Naive thymus-derived CD8-positive, alpha-beta T cell (primary cell): ENCODE data around the gene CACNA2D4. TPM values are rescaled to one million over a fixed set of nuclear protein-coding genes. Genes with fewer than 3 reads are reported as not detected.

Experiments used
- ATAC-seq, 2 donors: fragments of 150-1000 bp; cut with Tn5 transposase in 1 of 2; sonication (Bioruptor Pico), chemical (Tn5 transposase) in 1 of 2; 1 replicate in 1 of 2; 2 replicates in 1 of 2; pipeline ENCODE4 v1.10.0; 2021; ENCODE audit warnings: mild to moderate bottlenecking in 2 of 2, moderate library complexity in 2 of 2
- POLR2A ChIA-PET: fragments of 350-600 bp; sonication (Branson Sonifier 250); formaldehyde crosslinking; loops from one replicate; lab custom pipeline; 2021; ENCODE audit warnings: antibody characterized with exemption; lab: Charles Lee
- DNase-seq, 10 donors: peaks; one replicate each; pipeline versions ENCODE4 v3.0.0 to v3.0.0-alpha.2; 2020 to 2022
- H3K27ac Mint-ChIP-seq, 10 donors: one replicate each; pipeline ENCODE4 v1.8.0; 2020 to 2022; ENCODE audit warnings: mild to moderate bottlenecking in 10 of 10, mixed read lengths in 10 of 10, moderate library complexity in 4 of 10, inconsistent platforms in 1 of 10
- H3K27me3 Mint-ChIP-seq, 5 donors: one replicate each; pipeline ENCODE4 v1.8.0; 2021 to 2022; ENCODE audit warnings: mixed read lengths in 5 of 5
- H3K36me3 Mint-ChIP-seq, 3 donors: one replicate each; pipeline ENCODE4 v1.8.0; 2020 to 2022; ENCODE audit warnings: mixed read lengths in 3 of 3, mild to moderate bottlenecking in 2 of 3, inconsistent platforms in 1 of 3
- H3K4me1 Mint-ChIP-seq, 4 donors: one replicate each; pipeline ENCODE4 v1.8.0; 2021 to 2022; ENCODE audit warnings: mixed read lengths in 4 of 4
- H3K4me3 Mint-ChIP-seq, 10 donors: one replicate each; pipeline ENCODE4 v1.8.0; 2020 to 2022; ENCODE audit warnings: mild to moderate bottlenecking in 10 of 10, mixed read lengths in 10 of 10, moderate library complexity in 6 of 10, inconsistent platforms in 1 of 10
- H3K9me3 Mint-ChIP-seq, 9 donors: one replicate each; pipeline ENCODE4 v1.8.0; 2020 to 2022; ENCODE audit warnings: mixed read lengths in 9 of 9, mild to moderate bottlenecking in 3 of 9, inconsistent platforms in 1 of 9, moderate library complexity in 1 of 9
- polyA plus RNA-seq, 3 donors: library from polyadenylated mRNA; unstranded; fragments of 300-500 nt; fragmentation: Illumina TruSeq; gene quantifications; one replicate each; pipeline ENCODE4 v1.2.3, GENCODE V29; 2021
- total RNA-seq, 8 experiments: library from RNA in 2 of 8; stranded (reverse) in 2 of 8; gene quantifications; one replicate each; pipeline ENCODE4 v1.2.3 and lab custom pipeline; 2021 to 2026

The CACNA2D4 gene
- total and polyA plus RNA-seq, 5 experiments from 2014 or later, result 2.1 to 11.5 (median 5.0) TPM

DNA sequence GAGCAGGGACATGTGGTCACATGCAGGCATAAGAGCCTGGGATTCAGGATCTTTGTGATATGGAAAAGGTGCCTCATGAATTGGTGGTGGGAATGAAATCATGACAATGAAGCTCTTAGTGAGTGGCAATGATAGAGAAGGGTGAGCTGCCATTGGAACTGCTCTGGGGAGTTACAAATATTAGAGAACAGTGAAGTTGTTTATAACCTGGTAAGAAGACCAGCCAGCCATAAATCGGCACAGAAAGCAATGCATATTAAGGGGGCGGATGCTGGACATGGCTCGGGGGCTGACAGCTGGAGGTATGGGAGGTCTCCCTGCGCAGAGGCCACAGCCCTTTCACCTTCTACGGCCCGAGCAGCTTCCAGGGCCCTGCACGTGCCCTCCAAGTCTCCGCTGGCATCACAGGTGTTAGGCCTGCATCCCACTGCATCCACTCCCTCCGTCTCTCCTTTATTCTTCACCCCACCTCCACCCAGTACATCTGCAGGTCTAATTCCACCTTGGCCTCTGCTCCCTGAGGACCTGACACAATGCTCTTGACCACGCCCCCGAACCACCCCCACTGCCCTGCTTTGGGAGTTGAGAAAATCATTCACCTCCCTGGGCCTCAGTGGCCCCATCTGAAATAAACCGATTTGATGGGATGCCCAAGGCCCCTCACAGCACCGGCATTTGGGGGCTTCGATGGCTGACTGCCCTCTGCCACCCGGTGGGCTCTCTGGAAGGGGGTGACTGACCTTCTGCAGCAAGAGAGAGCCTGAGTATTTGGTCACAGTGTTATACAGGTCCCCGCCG lies 4.1 kb downstream of the CACNA2D4 start:
- Mint-ChIP-seq H3K27me3 (peaks cover 3 to 9% (median 6%) of the 10 kb centered on the region in 5 donors), H3K4me3 (peak overlapping the region in 2 of 10 donors; percentile 32 to 57), H3K27ac (peak overlapping the region in 5 of 10 donors; percentile 7 to 74 (median 55)), H3K9me3 (peaks cover 0 to 2% (median 0%) of the 10 kb centered on the region in 9 donors), H3K36me3 (peaks cover 0 to 6% (median 2%) of the 10 kb centered on the region in 3 donors), H3K4me1 (peaks cover 12 to 32% (median 24%) of the 10 kb centered on the region in 4 donors)
- ATAC-seq (no peak), DNase-seq (peak in 1 of 10 donors; percentile 43)
- POLR2A ChIA-PET, result interaction anchor here (2.0 to 2.2 kb wide), 2 partner anchors 26 to 118 kb away, joined by 9 to 19 read pairs; no protein-coding TSS in a partner anchor

DNA sequence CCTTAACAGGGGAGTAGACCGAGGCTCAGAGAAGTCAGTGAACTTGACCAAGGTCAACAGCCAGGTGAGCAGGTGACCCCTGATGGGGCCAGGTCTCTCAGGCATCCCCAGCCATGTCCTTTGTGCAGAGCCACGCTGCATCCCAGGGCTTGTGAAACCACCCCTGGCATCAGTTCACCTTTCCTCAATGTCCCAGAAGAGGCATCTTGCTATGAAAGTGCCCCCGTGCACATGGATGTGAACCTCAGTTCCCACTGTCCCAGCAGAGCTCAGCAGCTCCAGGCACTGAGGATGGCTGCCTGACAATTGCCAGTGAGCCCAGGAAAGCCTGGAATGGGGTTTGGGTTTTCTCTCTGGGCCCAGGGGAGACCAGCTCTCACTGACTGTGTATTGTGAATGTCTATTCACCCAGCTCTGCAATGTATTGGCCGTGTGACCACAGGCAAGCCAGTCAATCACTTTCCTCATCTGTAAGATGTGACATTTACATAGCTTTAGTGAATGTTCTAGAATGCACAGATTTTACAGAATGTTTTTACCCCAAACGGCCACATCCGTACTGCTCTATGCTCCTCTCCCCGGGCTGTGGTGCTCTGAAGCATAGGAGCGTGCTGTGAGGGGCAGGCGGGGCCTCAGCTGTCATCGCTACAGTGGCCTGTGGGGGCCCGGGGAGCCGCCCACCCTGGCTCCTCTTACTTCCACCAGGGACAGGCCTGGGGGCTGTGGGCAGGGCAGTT lies 4.9 kb downstream of the CACNA2D4 start:
- H3K27ac Mint-ChIP-seq, result peak overlapping the region in 1 of 10 donors; percentile 51
- POLR2A ChIA-PET, result no interaction called here

DNA sequence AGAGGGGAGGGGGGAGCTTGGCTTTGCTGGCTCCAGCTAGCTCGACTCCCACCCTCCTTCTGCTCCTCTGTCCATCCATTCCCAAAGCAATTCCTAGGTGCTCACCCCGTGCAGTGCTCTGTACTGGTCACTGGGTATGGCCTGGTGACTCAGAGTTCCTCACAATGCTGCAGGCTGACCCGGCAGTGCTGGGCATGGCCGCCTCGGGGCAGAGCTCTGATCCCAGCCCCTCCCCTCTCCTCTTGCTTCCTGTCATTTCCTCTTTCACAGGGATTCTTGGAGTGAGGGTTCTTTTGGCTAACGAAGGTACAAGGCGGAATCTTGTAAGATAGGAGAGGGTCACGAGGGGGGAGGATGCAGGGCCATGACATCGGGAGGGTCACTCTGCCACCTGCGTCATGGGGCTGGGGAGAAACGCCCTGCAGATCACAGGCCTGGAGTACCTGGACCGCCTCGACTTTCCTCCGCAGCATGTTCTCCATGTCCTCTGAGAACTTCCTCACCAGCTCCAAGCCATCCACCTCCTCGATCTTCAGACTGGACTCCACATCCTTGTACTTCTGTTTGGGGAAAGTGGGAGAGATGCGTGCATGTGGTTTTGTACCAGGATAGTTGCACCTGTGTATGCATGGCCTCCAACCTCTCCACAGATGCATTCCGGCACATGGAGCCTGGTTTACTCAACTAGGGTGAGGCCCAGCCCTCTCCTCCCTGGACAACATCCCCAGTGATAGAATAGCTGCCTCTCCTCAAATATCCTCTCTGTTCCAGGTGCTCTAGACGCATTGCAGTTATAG lies 5.7 kb downstream of the CACNA2D4 start:
- no peak overlapping the region for H3K4me3 Mint-ChIP-seq
- POLR2A ChIA-PET, result no interaction called here
- ATAC-seq (no peak), DNase-seq (peak in 1 of 10 donors; percentile 31)
- peaks cover 16 to 30% (median 27%) of the 10 kb centered on the region in 4 donors for H3K4me1 Mint-ChIP-seq
- H3K36me3 Mint-ChIP-seq, result peaks cover 0 to 6% (median 2%) of the 10 kb centered on the region in 3 donors
- peaks cover 4 to 14% (median 8%) of the 10 kb centered on the region in 5 donors for H3K27me3 Mint-ChIP-seq
- peaks cover 0 to 3% (median 0%) of the 10 kb centered on the region in 9 donors for H3K9me3 Mint-ChIP-seq
- peak overlapping the region in 1 of 10 donors; percentile 82 for H3K27ac Mint-ChIP-seq

More for the DNA sequence above, 4.9 kb downstream of the CACNA2D4 start:
- ATAC-seq, result no peak
- no peak overlapping the region for H3K4me3 Mint-ChIP-seq
- H3K36me3 Mint-ChIP-seq, result peaks cover 0 to 6% (median 2%) of the 10 kb centered on the region in 3 donors
- H3K4me1 Mint-ChIP-seq, result peaks cover 15 to 29% (median 25%) of the 10 kb centered on the region in 4 donors
- DNase-seq, result peak in 1 of 10 donors; percentile 28
- H3K27me3 Mint-ChIP-seq, result peaks cover 3 to 9% (median 8%) of the 10 kb centered on the region in 5 donors
- peaks cover 0 to 2% (median 0%) of the 10 kb centered on the region in 9 donors for H3K9me3 Mint-ChIP-seq

DNA sequence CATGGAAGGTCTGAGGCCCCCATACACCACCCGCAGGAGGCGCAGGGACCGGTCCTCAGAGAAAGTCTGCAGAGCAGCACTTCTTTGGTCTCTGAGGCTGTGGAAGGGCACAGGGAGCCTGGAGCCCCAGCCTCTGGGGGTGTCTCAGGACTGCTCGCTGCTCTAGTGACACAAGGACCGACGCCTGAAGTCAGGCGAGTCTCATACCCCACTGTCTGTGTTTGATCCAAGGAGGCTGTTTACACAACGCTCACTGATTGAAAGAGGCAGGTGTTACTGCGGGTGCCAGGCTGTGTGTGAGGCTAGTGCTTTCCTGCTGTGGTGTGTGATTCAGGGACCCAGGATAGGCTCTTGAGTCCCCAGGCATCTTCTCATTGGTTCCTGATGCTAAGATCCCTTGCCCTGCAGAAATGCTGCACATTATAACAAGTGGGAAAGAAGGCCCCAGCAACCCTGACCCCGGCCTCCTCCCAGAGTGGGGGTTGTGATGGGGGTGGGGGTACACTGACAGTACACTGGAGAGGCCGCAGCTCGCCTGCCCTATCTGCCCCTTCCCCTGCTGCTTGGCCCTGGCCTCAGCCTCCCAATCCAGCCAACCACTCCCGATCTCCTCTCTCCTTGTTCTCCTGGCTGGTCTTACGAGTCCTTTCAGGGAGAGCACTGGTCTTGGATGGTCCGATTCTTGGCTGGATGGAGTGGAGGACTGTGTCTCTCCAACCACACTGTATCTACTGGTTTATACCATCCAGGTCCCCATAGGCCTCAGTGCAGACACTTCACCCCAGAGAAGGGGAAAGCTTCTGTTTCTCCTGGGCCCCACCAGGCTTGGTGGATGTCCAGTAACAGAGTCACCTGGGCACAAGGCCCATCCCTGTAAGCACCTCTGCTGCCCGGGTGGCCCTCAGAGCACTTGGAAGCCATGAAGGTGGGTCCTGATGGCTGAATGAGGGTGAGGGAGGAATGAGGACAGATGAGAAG lies 6.6 kb downstream of the CACNA2D4 start:
- ATAC-seq (no peak), DNase-seq (peak in 1 of 10 donors; percentile 53)
- H3K4me1 Mint-ChIP-seq, result peaks cover 19 to 30% (median 26%) of the 10 kb centered on the region in 4 donors

GRCh38 chr12:1910468-1910867 lies 8.0 kb downstream of the CACNA2D4 start:
- peaks cover 6 to 24% (median 17%) of the 10 kb centered on the region in 9 donors for H3K9me3 Mint-ChIP-seq
- no peak for ATAC-seq

More for the DNA sequence above, 6.6 kb downstream of the CACNA2D4 start:
- POLR2A ChIA-PET, result no interaction called here
- H3K9me3 Mint-ChIP-seq, result peaks cover 0 to 10% (median 5%) of the 10 kb centered on the region in 9 donors
- peak overlapping the region in 2 of 10 donors; percentile 82 to 88 for H3K27ac Mint-ChIP-seq
- H3K27me3 Mint-ChIP-seq, result peaks cover 5 to 18% (median 8%) of the 10 kb centered on the region in 5 donors
- no peak overlapping the region for H3K4me3 Mint-ChIP-seq
- H3K36me3 Mint-ChIP-seq, result peaks cover 0 to 9% (median 2%) of the 10 kb centered on the region in 3 donors

GRCh38 chr12:1908758-1909157 lies 9.7 kb downstream of the CACNA2D4 start:
- POLR2A ChIA-PET, result no interaction called here
- H3K4me1 Mint-ChIP-seq, result peaks cover 2 to 9% (median 7%) of the 10 kb centered on the region in 4 donors
- H3K9me3 Mint-ChIP-seq, result peaks cover 11 to 39% (median 30%) of the 10 kb centered on the region in 9 donors
- H3K27ac Mint-ChIP-seq, result no peak overlapping the region
- peak in 1 of 10 donors; percentile 43 for DNase-seq
- peak overlapping the region in 5 of 10 donors; percentile 49 to 72 (median 54) for H3K4me3 Mint-ChIP-seq
- no peak for ATAC-seq
- peaks cover 3 to 9% (median 5%) of the 10 kb centered on the region in 5 donors for H3K27me3 Mint-ChIP-seq
- H3K36me3 Mint-ChIP-seq, result peaks cover 0 to 25% (median 5%) of the 10 kb centered on the region in 3 donors

More at GRCh38 chr12:1910468-1910867, 8.0 kb downstream of the CACNA2D4 start:
- H3K27me3 Mint-ChIP-seq, result peaks cover 5 to 9% (median 5%) of the 10 kb centered on the region in 5 donors
- peaks cover 0 to 21% (median 2%) of the 10 kb centered on the region in 3 donors for H3K36me3 Mint-ChIP-seq
- H3K27ac Mint-ChIP-seq, result no peak overlapping the region
- POLR2A ChIA-PET, result no interaction called here
- H3K4me3 Mint-ChIP-seq, result no peak overlapping the region
- DNase-seq, result no peak
- H3K4me1 Mint-ChIP-seq, result peaks cover 9 to 18% (median 14%) of the 10 kb centered on the region in 4 donors

GRCh38 chr12:1907652-1908611 lies 10.5 kb downstream of the CACNA2D4 start:
- H3K27me3 Mint-ChIP-seq, result peaks cover 3 to 9% (median 5%) of the 10 kb centered on the region in 5 donors
- peak; percentile 69 to 76 for ATAC-seq
- peak in 7 of 10 donors; percentile 15 to 69 (median 35) for DNase-seq
- H3K4me1 Mint-ChIP-seq, result peaks cover 2 to 9% (median 6%) of the 10 kb centered on the region in 4 donors
- peaks cover 16 to 47% (median 38%) of the 10 kb centered on the region in 9 donors for H3K9me3 Mint-ChIP-seq
- POLR2A ChIA-PET, result no interaction called here
- H3K27ac Mint-ChIP-seq, result peak overlapping the region in 2 of 10 donors; percentile 52 to 55
- H3K36me3 Mint-ChIP-seq, result peaks cover 0 to 32% (median 12%) of the 10 kb centered on the region in 3 donors
- H3K4me3 Mint-ChIP-seq, result peak overlapping the region; percentile 63 to 92 (median 80)

GRCh38 chr12:1906579-1906978 lies 11.9 kb downstream of the CACNA2D4 start:
- POLR2A ChIA-PET, result no interaction called here
- Mint-ChIP-seq H3K9me3 (peaks cover 26 to 61% (median 51%) of the 10 kb centered on the region in 9 donors), H3K4me3 (peak overlapping the region in 4 of 10 donors; percentile 40 to 49 (median 46)), H3K27ac (no peak overlapping the region), H3K36me3 (peaks cover 0 to 46% (median 21%) of the 10 kb centered on the region in 3 donors), H3K27me3 (peaks cover 5 to 9% (median 8%) of the 10 kb centered on the region in 5 donors), H3K4me1 (peaks cover 2 to 9% (median 6%) of the 10 kb centered on the region in 4 donors)
- no peak for DNase-seq
- ATAC-seq, result no peak

DNA sequence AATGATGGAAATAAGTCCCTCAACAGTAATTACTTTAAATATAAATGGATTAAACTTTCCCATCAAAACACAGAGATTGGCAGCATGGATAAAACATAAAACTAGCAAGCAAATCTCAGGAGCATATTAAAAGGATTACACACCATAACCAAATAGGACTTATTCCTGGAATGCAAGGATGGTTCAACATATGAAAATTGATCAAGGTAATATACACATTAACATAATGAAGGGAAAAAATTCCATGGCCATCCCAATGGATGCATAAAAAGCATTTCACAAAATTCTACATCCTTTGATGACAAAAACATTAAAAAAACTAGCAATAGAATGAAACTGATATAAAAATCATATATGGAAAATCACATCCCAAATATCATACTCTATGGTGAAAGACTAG lies 13.6 kb downstream of the CACNA2D4 start:
- Mint-ChIP-seq H3K36me3 (peaks cover 0 to 42% (median 21%) of the 10 kb centered on the region in 3 donors), H3K27ac (no peak overlapping the region), H3K27me3 (peaks cover 1 to 9% (median 5%) of the 10 kb centered on the region in 5 donors), H3K9me3 (peaks cover 26 to 73% (median 55%) of the 10 kb centered on the region in 9 donors), H3K4me3 (no peak overlapping the region), H3K4me1 (peaks cover 2 to 9% (median 6%) of the 10 kb centered on the region in 4 donors)
- DNase-seq, result no peak
- ATAC-seq, result no peak
- POLR2A ChIA-PET, result no interaction called here

GRCh38 chr12:1896964-1897363 lies 21.5 kb downstream of the CACNA2D4 start:
- POLR2A ChIA-PET, result no interaction called here
- Mint-ChIP-seq H3K36me3 (peaks cover 0 to 16% (median 7%) of the 10 kb centered on the region in 3 donors), H3K27me3 (peaks cover 2 to 29% (median 16%) of the 10 kb centered on the region in 5 donors), H3K9me3 (peaks cover 5 to 29% (median 20%) of the 10 kb centered on the region in 9 donors), H3K27ac (no peak overlapping the region), H3K4me1 (no peaks in the 10 kb centered on the region), H3K4me3 (no peak overlapping the region)
- DNase-seq (peak in 1 of 10 donors; percentile 14), ATAC-seq (no peak)
